ENCODE results near the gene STK17B. TPM values are rescaled to one million over a fixed set of nuclear protein-coding genes. Genes with fewer than 3 reads are reported as not detected.

The STK17B gene
- polyA plus RNA-seq, 3 donors: 2.7 to 18.9 (median 8.7) TPM

- no peak overlapping the region for H3K27ac ChIP-seq (ENCODE audit: low read depth, low read length)
- WGBS, 3 donors: 69 to 78% (median 78%) methylated on average over 4 of the region's 4 CpGs
Observed at GRCh38 chr2:196165016-196165415, 6.4 kb downstream of the STK17B start.

- H3K27ac ChIP-seq (ENCODE audit: low read depth, low read length): no peak overlapping the region
Observed at GRCh38 chr2:196163285-196163684, 8.1 kb downstream of the STK17B start.

GRCh38 chr2:196162586-196163175, 8.7 kb downstream of the STK17B start:
- whole genome bisulfite sequencing, 3 donors: 86 to 92% (median 89%) methylated on average over 6 of the region's 6 CpGs
- H3K27ac ChIP-seq (ENCODE audit: low read depth, low read length): no peak overlapping the region

More at GRCh38 chr2:196163285-196163684, 8.1 kb downstream of the STK17B start:
- 62 to 83% (median 69%) methylated on average over 4 of the region's 4 CpGs for WGBS, 3 donors

GRCh38 chr2:196160946-196161345, 10.4 kb downstream of the STK17B start:
- WGBS, 3 donors: 48 to 94% (median 61%) methylated on average over 4 of the region's 4 CpGs
- H3K27ac ChIP-seq (ENCODE audit: low read depth, low read length): no peak overlapping the region

GRCh38 chr2:196160101-196160500, 11.3 kb downstream of the STK17B start:
- 27 to 81% (median 31%) methylated on average over 3 of the region's 3 CpGs for WGBS, 3 donors
- no peak overlapping the region for H3K27ac ChIP-seq (ENCODE audit: low read depth, low read length)

- WGBS, 3 donors: 60 to 85% (median 68%) methylated on average over 5 of the region's 5 CpGs
- no peak overlapping the region for H3K27ac ChIP-seq (ENCODE audit: low read depth, low read length)
Observed at GRCh38 chr2:196159221-196159892, 12.0 kb downstream of the STK17B start.

GRCh38 chr2:196155575-196155974, 15.8 kb downstream of the STK17B start:
- 21 to 32% (median 28%) methylated on average over 2 of the region's 2 CpGs for WGBS, 3 donors
- no peak overlapping the region for H3K27ac ChIP-seq (ENCODE audit: low read depth, low read length)

GRCh38 chr2:196153480-196153879, 17.9 kb downstream of the STK17B start:
- no peak overlapping the region for H3K27ac ChIP-seq (ENCODE audit: low read depth, low read length)
- 89 to 97% (median 93%) methylated on average over 2 of the region's 2 CpGs for WGBS, 3 donors

- H3K27ac ChIP-seq (ENCODE audit: low read depth, low read length): no peak overlapping the region
- WGBS, 3 donors: 45 to 63% (median 53%) methylated on average over 3 of the region's 3 CpGs
Observed at GRCh38 chr2:196149948-196150347, 21.4 kb downstream of the STK17B start.

- H3K27ac ChIP-seq (ENCODE audit: low read depth, low read length): no peak overlapping the region
- 63 to 94% (median 92%) methylated on average over 2 of the region's 2 CpGs for WGBS, 3 donors
Observed at GRCh38 chr2:196148736-196149135, 22.6 kb downstream of the STK17B start.

GRCh38 chr2:196145256-196145655, 26.1 kb downstream of the STK17B start:
- no peak overlapping the region for H3K27ac ChIP-seq (ENCODE audit: low read depth, low read length)
- WGBS, 3 donors: 92 to 95% (median 92%) methylated on average over 2 of the region's 2 CpGs

GRCh38 chr2:196144513-196145126, 26.8 kb downstream of the STK17B start:
- 87 to 95% (median 90%) methylated on average over 5 of the region's 5 CpGs for WGBS, 3 donors
- no peak overlapping the region for H3K27ac ChIP-seq (ENCODE audit: low read depth, low read length)

- no peak overlapping the region for H3K27ac ChIP-seq (ENCODE audit: low read depth, low read length)
- WGBS, 3 donors: 96 to 99% (median 96%) methylated on average over 4 of the region's 4 CpGs
Observed at GRCh38 chr2:196143730-196144131, 27.6 kb downstream of the STK17B start.

GRCh38 chr2:196142825-196143224, 28.6 kb downstream of the STK17B start:
- 54 to 96% (median 55%) methylated on average over 1 of the region's 1 CpG for WGBS, 3 donors
- no peak overlapping the region for H3K27ac ChIP-seq (ENCODE audit: low read depth, low read length)

- H3K27ac ChIP-seq (ENCODE audit: low read depth, low read length): no peak overlapping the region
Observed at GRCh38 chr2:196140213-196140612, 31.2 kb downstream of the STK17B start.

GRCh38 chr2:196137271-196137670, 34.1 kb downstream of the STK17B start:
- no peak overlapping the region for H3K27ac ChIP-seq (ENCODE audit: low read depth, low read length)
- 90 to 96% (median 91%) methylated on average over 2 of the region's 2 CpGs for WGBS, 3 donors

- 93 to 95% (median 94%) methylated on average over 7 of the region's 7 CpGs for WGBS, 3 donors
- no peak overlapping the region for H3K27ac ChIP-seq (ENCODE audit: low read depth, low read length)
Observed at GRCh38 chr2:196136151-196136550, 35.2 kb downstream of the STK17B start.

GRCh38 chr2:196131949-196132925, 39.1 kb downstream of the STK17B start:
- no peak overlapping the region for H3K27ac ChIP-seq (ENCODE audit: low read depth, low read length)
- WGBS, 3 donors: 79 to 86% (median 84%) methylated on average over 5 of the region's 5 CpGs
